Glutamatergic neuron (in vitro differentiated cells): Measurements from ENCODE around the gene CAPN1. TPM values are rescaled to one million over a fixed set of nuclear protein-coding genes. Genes with fewer than 3 reads are reported as not detected.

ENCODE experiments used
- DNase-seq: peaks from one replicate; pipeline ENCODE4 v3.0.0; 2022
- H3K27ac Mint-ChIP-seq: one replicate; pipeline ENCODE4 v1.8.0; 2020; ENCODE audit warnings: mild to moderate bottlenecking, mixed read lengths, inconsistent platforms; ENCODE audit not compliant: unreplicated experiment
- H3K27me3 Mint-ChIP-seq: one replicate; pipeline ENCODE4 v1.8.0; 2020; ENCODE audit warnings: mild to moderate bottlenecking, moderate library complexity, mixed read lengths, inconsistent platforms; ENCODE audit not compliant: unreplicated experiment
- H3K36me3 Mint-ChIP-seq: one replicate; pipeline ENCODE4 v1.8.0; 2020; ENCODE audit warnings: mild to moderate bottlenecking, mixed read lengths, inconsistent platforms; ENCODE audit not compliant: unreplicated experiment
- H3K4me1 Mint-ChIP-seq: one replicate; pipeline ENCODE4 v1.8.0; 2020; ENCODE audit warnings: mild to moderate bottlenecking, low read depth, mixed read lengths, inconsistent platforms; ENCODE audit not compliant: unreplicated experiment
- H3K4me3 Mint-ChIP-seq: one replicate; pipeline ENCODE4 v1.8.0; 2020; ENCODE audit warnings: mild to moderate bottlenecking, mixed read lengths, inconsistent platforms; ENCODE audit not compliant: unreplicated experiment
- H3K9me3 Mint-ChIP-seq: one replicate; pipeline ENCODE4 v1.8.0; 2020; ENCODE audit warnings: mild to moderate bottlenecking, moderate library complexity, mixed read lengths, inconsistent platforms; ENCODE audit not compliant: unreplicated experiment
- CTCF ChIP-seq: fragments of 200-600 bp; sonication (generic); IDR thresholded peaks from one replicate; pipeline ENCODE4 v1.5.0; 2021; ENCODE audit not compliant: partially characterized antibody, unreplicated experiment
- total RNA-seq: library from RNA; stranded (reverse); fragmentation: NEBNext Ultra II Directional; extraction: Animal tissue kit (Norgen Biotek cat#: 25700); gene quantifications from one replicate; pipeline ENCODE4 v1.2.1, GENCODE V29; 2021; ENCODE audit not compliant: unreplicated experiment

The CAPN1 gene
- total RNA-seq, 1 donor from 2014 or later: 234 TPM

- peak; percentile 93 for TF ChIP-seq CTCF
- Mint-ChIP-seq H3K9me3 (peaks cover 2% of the 10 kb centered on the region), H3K4me1 (peaks cover 8% of the 10 kb centered on the region), H3K27me3 (peaks cover 10% of the 10 kb centered on the region), H3K36me3 (no peaks in the 10 kb centered on the region), H3K27ac (no peak overlapping the region), H3K4me3 (peak overlapping the region; percentile 79)
- peak; percentile 95 for DNase-seq
Measured at GRCh38 chr11:65180877-65181568, 705 bp upstream of the CAPN1 start.

- Mint-ChIP-seq H3K9me3 (peaks cover 5% of the 10 kb centered on the region), H3K4me3 (peak overlapping the region; percentile 100), H3K4me1 (peaks cover 8% of the 10 kb centered on the region), H3K27me3 (peaks cover 10% of the 10 kb centered on the region), H3K27ac (peak overlapping the region; percentile 99), H3K36me3 (no peaks in the 10 kb centered on the region)
- no peak for TF ChIP-seq CTCF
- peak; percentile 62 for DNase-seq
Measured at GRCh38 chr11:65182258-65183170, 786 bp downstream of the CAPN1 start.

- DNase-seq: no peak
- no peak for TF ChIP-seq CTCF
- Mint-ChIP-seq H3K36me3 (no peaks in the 10 kb centered on the region), H3K4me3 (peak overlapping the region; percentile 100), H3K27ac (peak overlapping the region; percentile 62), H3K27me3 (peaks cover 10% of the 10 kb centered on the region), H3K9me3 (peaks cover 5% of the 10 kb centered on the region), H3K4me1 (peaks cover 8% of the 10 kb centered on the region)
Measured at GRCh38 chr11:65183201-65183891, 1.6 kb downstream of the CAPN1 start.

- H3K9me3 Mint-ChIP-seq: peaks cover 5% of the 10 kb centered on the region
- H3K27me3 Mint-ChIP-seq: peaks cover 10% of the 10 kb centered on the region
- TF ChIP-seq CTCF: no peak
- DNase-seq: peak; percentile 36
- H3K36me3 Mint-ChIP-seq: peaks cover under 1% of the 10 kb centered on the region
- H3K4me1 Mint-ChIP-seq: peaks cover 8% of the 10 kb centered on the region
- peak overlapping the region; percentile 28 for H3K27ac Mint-ChIP-seq
- peak overlapping the region; percentile 100 for H3K4me3 Mint-ChIP-seq
Measured at GRCh38 chr11:65184146-65184545, 2.4 kb downstream of the CAPN1 start.
